ENCODE measurements around the gene GADD45G.

DNA sequence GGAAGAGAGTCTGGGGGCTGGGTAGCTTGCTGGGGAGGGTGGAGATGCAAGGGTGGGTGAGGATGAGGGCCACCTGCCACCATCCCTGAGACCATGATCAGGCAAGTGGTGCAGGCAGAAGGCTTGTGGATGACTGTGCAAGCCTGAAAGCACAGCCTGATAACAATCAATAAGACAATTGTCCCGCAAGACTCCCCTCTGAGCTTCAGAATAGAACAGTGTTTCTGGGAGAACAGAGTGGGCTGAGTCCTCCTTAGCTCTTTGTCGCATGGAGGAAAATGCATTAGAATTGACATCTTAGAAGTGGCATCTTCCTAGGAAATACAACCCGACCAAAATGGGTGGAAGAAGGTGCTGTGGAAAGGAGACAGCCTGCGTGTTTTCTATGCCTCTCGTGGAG lies 6.6 kb downstream of the GADD45G start:
- no peak for TF ChIP-seq EZH2 (IDR thresholded peaks at IDR 0.05; ENCODE audit: insufficient read depth, low read length)
- TF ChIP-seq, protein P1, sequence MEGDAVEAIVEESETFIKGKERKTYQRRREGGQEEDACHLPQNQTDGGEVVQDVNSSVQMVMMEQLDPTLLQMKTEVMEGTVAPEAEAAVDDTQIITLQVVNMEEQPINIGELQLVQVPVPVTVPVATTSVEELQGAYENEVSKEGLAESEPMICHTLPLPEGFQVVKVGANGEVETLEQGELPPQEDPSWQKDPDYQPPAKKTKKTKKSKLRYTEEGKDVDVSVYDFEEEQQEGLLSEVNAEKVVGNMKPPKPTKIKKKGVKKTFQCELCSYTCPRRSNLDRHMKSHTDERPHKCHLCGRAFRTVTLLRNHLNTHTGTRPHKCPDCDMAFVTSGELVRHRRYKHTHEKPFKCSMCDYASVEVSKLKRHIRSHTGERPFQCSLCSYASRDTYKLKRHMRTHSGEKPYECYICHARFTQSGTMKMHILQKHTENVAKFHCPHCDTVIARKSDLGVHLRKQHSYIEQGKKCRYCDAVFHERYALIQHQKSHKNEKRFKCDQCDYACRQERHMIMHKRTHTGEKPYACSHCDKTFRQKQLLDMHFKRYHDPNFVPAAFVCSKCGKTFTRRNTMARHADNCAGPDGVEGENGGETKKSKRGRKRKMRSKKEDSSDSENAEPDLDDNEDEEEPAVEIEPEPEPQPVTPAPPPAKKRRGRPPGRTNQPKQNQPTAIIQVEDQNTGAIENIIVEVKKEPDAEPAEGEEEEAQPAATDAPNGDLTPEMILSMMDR (IDR thresholded peaks at IDR 0.05; ENCODE audit: insufficient read depth, low read depth, low read length), result no peak

Measured in astrocyte (in vitro differentiated cells and primary cell).